GM04504 (cell line): ENCODE measurements around the gene CSTPP1.
A peak's percentile ranks its signal among the peaks of the same experiment; 100 is the strongest.
"Not testable (repeated sequence)": the region's sequence is repeated elsewhere in the genome, so short reads cannot be mapped to it uniquely, and the experiment has no call there.

Experiments used
- DNase-seq: peaks from one replicate; pipeline ENCODE4 v3.0.0-alpha.2; 2012; ENCODE audit warnings: low read depth

CSTPP1 gene

DNA sequence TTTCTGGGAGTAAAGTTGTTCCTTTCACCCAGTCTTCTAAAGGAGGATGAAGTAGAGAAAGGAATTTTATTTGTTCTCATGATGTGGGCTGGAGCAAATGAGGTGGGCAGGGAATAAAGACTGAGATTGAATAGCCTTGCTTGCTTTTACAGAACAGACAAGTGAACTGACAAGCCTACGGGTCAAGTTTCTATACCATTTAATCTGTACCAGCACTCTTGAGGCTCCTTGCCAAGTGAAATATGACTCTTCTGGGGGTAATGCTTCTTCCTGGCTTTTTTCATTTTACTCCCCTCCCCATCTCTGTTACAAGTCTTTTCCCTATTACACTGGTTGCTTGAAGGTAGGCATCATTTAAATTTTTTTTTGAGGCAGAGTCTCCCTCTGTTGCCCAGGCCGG is 54.8 kb downstream of the CSTPP1 start:
- DNase-seq = no peak

DNA sequence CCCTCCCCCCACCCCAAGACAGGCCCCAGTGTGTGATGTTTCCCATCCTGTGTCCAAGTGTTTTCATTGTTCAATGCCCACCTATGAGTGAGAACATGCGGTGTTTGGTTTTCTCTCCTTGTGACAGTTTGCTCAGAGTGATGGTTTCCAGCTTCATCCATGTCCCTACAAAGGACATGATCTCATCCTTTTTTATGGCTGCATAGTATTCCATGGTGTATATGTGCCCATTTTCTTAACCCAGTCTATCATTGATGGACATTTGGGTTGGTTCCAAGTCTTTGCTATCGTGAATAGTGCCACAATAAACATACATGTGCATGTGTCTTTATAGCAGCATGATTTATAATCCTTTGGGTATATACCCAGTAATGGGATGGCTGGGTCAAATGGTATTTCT is 55.8 kb downstream of the CSTPP1 start:
- not testable (repeated sequence) for DNase-seq

DNA sequence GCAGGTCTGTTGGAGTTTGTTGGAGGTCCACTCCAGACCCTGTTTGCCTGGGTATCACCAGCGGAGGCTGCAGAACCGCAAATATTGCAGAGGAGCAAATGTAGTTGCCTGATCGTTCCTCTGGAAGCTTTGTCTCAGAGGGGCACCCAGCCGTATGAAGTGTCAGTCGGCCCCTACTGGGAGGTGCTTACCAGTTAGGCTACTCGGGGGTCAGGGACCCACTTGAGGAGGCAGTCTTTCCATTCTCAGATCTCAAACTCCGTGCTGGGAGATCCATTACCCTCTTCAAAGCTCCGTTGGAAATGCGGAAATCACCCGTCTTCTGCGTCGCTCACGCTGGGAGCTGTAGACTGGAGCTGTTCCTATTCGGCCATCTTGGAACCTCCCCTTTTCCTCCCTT is 61.2 kb downstream of the CSTPP1 start:
- not testable (repeated sequence) for DNase-seq

DNA sequence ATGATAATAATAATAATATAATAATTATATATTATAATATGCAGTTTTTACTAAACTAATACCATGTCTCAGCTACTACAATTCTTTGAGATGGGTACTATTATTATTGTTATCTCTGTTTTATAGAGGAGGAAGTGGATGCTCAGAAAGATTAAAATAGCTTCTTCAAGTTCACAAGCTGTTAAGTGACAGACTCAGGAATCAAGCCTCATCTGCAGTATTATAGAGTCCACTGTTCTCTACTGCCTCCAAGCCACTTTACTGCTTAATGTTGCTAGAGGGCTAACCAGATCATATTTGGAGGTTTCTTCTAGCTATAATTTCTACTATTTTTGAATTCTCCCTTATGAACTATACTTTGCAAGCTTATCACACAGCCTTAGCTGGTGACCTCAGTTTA is 62.7 kb downstream of the CSTPP1 start:
- DNase-seq = no peak

DNA sequence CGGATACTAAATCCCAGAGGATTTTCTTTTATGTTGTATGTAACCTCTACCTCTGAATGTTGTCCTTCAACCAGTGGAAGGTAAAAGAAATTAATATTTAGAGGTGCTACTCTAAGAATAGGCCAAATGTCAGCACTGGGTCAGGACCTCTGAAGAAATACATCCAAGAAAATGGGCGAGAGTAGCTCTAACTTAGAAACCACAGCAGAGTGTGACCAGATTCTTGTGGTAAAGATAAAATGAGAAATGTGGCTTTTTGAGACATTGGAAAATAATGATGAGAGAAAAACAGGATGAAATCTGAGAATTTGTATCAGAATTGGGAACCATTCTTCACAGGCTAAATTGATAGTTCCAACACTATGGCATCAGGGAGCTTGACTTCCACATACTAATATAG is 63.5 kb downstream of the CSTPP1 start:
- no peak for DNase-seq

DNA sequence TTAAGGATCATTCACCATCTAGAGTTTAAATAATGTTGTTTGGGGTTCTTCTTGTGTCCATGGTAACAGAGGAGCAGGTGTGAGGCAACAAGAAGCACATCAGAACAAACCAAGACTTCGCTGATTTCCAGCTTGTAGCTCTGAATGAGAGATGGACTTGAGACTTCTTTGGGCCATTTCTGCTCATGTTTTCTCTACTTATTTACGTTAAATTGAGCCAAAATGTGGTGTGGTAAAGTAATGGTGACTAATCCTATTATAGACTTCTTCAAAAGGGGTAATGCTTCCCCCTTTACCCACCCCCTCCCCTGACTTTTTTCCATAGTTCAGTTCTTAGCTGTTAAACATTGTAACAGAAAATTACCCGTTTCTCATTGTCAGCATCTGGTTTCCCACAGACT is 65.2 kb downstream of the CSTPP1 start:
- no peak for DNase-seq

DNA sequence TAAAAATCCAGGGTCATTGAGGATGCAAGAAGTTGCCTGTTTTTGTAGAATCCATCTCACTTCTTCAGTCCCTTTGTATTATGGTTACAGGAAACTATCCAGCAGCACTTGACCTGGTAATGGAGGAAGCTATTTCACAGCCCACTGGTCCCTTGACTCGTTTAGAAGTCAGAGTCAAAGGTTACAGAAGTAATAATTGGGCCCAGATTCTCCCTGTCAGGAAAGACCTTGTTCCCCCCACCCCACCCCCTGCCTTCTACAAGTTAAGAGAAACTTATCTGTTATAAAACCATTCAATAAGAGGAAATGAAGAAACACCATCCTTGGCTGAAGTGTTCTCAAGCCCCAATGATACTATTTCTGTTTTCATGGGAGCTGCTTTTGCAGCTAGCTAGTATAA is 65.8 kb downstream of the CSTPP1 start:
- DNase-seq = no peak

DNA sequence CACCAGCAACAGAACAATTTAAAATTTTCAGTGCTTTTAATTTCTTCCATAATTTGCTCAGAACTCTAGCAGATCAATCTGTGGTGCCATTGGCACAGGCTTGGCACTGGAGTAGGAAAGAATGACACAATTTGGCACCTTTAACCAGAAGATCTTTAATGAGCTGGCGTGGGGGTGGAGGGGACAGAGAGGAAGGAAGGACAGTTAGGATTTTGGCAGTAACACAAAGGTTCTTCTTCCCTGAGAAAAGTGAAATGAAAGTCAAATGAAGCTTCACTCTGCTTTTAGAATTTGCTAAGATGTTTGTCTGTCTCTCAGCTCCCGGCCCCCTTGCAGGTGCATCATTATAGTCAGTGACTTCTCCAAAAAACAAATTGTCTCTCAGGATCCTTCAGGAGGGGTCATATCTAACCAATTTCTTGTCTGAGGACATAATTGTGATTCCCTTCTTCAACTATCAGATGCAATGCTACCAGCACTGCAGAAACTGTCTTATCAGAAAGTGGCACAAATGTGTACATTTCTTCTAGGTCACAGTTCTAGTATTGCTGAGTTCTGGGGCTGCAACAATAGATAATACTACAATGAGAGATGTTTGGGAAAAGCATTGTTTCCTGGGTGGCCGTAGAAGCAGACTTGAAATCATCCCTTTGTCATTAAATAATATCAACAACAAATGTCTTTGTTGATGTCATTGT is 66.8 kb downstream of the CSTPP1 start:
- no peak for DNase-seq

DNA sequence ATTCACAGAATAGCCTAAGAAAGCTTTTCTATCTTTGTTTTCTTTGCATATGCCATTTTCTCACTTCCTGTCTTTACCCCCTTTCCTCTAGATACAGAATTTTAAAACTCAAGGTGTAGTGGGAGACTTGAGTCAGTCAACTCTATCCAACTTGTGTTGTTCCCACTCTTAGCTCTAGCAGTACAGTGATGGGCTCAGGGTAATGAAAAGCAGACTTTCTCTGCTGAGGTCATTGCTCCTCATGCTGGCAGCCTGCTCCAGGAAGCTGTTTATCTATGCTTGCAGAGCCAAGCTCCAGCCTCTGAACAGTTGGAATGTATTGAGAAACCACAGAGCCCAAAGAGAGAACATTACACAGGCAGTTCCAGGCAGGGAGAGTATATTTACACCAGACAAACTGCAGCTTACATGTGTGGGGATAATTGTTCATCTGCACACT is 68.1 kb downstream of the CSTPP1 start:
- peak; percentile 95 for DNase-seq

DNA sequence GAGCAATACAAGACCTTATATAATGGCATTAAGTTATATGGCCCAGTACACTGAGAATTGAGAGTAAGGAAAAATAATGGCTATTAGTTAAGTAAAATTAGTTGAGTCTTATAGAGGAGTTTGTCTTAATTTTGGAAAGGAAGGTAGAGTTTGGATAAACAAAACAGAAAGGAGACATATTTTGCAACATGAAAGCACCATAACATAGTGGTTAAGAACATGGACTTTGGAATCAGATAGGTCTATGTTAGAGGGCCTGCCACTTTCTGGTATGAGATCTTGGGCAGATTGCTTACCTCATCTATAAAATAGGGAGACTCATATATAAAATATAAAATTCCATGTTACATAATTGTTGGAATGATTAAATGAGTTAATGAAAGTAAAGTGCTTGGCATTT is 68.9 kb downstream of the CSTPP1 start:
- no peak for DNase-seq

DNA sequence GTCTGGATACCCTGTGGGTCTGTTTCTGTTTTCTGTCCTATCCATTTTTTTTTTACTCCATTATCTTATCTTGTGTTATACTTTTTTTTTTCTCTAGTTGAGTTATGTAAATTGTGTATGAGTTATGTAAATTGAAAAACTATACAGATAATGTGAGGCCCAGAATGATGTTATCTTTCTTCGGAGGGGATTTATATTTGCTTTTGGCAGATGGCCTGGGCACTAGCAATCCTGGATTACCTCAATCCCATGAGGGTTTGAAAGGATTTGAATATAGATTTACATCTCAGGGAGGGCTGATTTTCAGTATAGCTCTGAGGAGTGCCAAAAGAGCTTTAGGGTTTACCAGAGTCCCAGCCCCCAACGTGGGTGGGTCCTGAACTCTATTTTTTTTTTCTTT is 71.0 kb downstream of the CSTPP1 start:
- no peak for DNase-seq

DNA sequence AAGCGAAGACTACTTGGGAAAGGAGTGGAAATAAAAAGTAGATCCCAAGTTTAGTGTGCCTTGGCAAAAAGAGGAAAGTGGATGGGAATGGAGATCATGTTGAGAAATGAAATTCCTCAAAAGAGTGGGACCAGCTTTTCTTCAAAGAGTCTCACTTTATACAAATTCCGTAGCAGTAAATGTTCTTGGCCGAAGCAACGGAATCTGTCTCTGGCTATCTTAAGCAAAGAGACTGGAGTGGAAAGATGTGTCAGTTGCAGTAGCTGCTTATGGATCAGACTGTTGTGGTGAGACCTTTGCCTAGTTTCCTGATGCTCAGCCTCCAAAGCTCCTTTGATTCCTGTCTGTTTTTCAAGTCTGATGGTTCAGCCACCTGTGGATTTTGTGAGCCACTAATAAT is 73.6 kb downstream of the CSTPP1 start:
- no peak for DNase-seq

DNA sequence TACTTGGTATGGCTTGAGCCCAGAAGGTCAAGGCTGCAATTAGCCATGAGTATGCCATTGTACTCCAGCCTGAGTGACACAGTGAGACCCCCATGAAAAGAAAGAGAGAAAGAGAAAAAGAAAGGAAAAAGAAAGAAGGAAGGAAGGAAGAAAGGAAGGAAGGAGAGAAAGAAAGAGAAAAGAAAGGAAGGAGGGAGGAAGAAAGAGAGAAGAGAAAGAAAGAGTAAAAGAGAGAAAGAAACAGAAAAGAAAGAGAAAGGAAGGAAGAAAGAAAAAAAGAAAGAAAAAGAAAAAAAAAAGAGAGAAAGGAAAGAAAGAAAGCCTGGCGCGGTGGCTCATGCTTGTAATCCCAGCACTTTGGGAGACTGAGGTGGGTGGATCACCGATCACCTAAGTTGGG is 77.5 kb downstream of the CSTPP1 start:
- no peak for DNase-seq

DNA sequence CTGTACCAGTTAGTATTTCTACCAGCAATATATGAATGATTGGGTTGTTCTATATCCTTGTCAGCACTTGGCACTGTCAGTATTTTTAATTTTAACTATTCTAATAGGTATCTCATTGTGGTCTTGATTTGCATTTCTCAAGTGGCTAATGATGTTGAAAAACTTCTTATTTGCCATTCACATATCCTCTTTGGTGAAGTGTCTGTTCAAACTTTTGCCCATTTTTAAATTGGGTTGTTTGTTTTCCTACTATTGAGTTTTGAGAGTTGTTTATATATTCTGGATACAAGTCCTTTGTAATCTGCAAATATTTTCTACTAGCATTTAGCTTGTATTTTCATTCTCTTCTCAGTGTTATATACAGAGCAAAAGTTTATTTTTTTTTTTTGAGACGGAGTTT is 82.1 kb downstream of the CSTPP1 start:
- no peak for DNase-seq

DNA sequence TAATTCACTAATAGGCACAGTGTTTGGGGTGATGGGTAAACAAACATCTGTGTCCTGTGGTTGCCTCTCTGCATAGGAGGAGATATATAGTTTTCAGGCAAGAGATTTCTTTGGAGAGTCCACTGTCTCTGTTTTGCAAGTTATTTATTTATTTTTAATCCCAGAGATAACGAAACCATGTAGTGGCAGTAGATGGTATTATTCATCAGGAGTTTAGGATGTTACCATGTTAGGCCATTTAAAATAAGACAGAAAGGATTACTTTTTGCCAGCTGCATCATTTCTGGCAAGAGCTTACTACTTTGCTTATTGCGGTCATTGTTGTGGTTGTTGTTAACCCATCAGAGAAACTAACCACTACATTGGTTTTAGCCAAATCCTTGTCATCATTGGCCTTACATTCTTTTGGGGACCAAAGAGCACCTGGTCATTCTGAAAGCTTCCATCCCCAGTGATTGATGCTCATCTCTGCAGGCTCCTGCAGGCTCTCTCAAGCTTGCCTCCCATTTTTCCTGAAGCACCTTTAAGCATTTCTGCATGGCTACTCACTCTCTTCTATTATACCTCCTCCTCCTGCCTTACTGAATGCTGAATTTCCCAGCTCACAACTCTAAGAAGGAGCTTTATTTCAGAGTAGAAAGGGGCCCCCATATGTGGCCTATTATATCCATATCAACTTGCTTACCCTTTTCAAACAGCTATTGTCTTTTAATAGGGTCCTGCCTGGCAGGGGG is 84.4 kb downstream of the CSTPP1 start:
- no peak for DNase-seq

DNA sequence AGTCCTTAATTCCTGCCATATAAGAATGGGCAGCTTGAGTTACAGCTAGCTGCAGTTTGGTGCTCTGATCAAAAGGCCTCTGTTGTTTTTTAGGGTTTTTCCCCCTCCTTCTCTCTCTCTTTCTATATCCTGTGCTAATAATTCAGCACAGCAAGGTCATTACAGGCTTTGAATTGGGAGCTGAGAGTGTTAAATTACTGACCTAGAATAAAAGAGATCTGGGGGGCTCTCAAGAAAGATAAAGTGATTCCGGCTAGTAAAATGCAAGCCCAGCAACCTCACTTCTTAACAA is 84.9 kb downstream of the CSTPP1 start:
- no peak for DNase-seq

DNA sequence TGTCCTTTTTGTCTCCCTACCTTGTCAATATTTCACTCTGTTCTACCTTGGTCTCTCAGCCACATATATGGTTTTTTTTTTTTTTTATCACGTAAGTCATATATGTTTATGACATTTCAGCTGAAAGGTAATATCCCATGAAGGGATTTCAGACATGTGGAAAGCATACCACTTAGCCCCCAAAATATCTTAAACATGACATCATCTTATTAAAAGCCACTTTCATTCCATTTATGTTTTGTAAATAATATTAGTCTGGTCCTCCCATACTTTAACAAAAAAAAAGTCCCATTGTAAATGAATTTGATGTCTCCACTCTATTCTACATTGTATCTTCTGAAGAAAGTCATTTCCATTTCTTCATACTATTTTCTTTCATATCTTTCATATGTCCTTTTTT is 85.4 kb downstream of the CSTPP1 start:
- no peak for DNase-seq

DNA sequence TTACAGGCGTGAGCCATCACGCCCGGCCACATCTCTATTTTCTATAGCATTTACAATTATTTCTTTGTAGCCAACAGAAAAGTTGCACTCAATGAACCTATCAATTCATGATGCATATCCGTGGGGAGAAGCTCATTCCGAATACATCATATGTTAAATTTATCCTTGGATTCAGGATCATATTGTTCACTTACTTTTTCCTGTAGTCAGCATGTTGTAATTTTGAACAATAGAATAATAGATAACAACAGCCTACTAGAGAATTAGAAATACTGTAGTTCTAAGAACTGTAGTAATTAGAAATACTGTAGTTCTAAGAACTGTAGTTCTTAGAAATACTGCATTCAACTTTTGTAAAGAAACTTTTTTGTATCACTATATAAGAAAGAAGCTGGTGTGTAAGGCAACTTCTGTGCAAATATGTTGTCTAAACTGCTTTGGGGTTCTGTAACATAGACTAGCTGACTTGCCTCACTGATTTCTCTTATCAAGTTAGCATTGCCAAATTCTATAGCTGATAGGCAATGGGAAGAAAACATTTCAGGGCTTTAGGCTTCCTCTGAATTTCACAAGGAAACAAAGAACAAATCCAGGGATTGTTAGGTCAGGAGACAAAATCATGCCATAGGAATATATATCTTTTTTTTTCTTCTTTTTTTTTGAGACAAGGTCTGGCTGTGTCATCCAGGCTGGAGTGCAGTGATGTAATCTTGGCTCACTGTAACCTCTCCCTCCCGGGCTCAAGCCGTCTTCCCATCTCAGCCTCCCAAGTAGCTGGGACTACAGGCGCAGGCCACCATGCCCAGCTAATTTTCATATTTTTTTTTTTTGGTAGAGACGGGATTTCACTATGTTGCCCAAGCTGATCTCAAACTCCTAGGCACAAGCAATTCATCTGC is 91.9 kb downstream of the CSTPP1 start:
- no peak for DNase-seq

DNA sequence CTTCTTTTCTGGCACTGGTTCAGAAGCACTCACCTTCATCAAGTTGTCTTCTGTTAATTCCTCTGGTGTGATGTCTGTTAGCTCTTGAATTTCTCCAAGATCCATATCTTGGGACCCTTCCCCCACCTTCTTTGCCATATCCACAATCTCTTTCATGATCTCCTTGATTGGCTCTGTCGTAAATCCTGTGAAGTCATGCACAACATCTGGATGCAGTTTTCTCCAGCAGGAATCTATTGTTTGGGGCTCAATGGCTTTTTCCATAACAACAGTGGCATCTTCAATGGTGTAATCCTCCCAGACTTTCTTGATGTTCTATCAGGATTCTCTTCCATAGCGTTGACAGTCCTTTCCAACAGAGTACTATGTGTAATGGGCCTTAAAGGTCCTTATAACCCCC is 96.9 kb downstream of the CSTPP1 start:
- peak; percentile 33 for DNase-seq

DNA sequence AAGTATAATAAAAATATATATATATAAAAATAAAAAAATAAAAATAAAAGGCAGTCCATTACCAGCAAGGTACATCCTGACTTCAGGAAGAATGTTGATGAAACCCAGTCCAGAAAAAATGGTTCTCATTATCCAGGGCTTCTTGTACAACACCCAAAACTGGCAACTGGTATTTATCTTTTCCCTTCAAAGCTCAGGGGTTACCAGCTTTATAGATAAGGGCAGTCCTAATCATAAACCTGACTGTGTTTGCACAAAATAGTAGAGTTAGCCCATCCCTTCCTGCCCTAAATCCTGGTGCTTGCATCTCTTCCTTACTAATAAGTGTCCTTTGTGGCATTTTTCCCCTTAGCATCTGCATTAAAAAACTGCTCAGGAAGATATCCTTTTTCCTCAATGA is 97.5 kb downstream of the CSTPP1 start:
- no peak for DNase-seq

DNA sequence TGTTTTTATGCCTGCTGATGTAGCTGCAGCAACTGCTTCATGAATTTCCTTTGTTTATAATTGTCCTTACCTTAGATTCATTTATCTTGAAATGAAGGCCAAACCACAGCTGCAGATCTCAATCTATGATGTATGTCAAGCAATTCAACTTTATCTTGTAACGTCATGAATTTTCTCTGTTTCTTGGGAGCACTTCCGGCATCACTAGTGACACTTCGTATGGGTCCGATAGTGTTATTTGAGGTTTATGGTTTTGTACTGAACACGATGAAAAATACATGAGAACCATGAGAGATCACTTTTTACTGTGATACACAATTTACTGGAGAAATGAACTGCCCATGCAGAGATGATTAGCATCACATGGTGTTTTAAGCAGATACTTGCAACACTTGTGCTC is 98.5 kb downstream of the CSTPP1 start:
- no peak for DNase-seq

DNA sequence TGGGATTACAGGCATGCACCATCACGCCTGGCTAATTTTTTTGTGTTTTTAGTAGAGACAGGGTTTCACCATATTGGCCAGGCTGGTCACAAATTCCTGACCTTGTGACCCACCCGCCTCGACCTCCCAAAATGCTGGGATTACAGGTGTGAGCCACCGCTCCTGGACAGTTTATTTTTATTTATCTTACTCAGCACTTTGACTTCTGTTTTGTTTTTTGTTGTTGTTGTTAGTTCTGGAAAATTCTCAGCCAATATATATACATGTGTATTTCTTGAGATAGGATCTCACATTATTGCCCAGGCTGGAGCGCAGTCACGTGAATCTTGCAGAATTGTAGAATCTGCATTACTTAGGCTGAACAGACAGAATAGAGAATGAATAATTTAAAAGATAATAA is 107.6 kb downstream of the CSTPP1 start:
- no peak for DNase-seq

DNA sequence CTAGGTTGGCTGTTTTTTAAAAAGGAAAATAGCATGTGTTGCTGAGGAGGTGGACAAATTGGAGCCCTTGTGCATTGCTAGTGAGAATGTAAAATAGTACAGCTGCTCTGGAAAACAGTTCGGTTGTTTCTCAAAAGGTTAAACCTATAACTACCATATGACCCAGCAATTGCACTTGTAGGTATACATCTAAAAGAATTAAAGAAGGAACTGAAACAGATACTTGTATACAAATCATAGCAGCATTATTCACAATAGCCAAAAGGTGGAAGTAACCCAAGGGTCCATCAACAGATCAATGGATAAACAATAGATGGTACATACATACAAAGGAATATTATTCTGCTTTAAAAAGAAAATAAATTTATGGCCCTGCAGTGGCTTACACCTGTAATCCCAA is 111.4 kb downstream of the CSTPP1 start:
- DNase-seq = no peak
